Stimulated activated naive CD8-positive, alpha-beta T cell treated with anti-CD3 and anti-CD28 coated beads, Interleukin-15, amount 100 ng/mL, for 72 hours (primary cell): ENCODE data around the gene FBLN2.

ENCODE experiments used
- ATAC-seq: fragments of 150-1000 bp; cut with Tn5 transposase; 2 replicates; pipeline ENCODE4 v1.10.0; 2021; ENCODE audit warnings: mild to moderate bottlenecking, moderate library complexity
- DNase-seq, 2 donors: peaks; one replicate each; pipeline ENCODE4 v3.0.0; 2021 to 2022
- H3K27ac Mint-ChIP-seq, 2 donors: one replicate each; pipeline ENCODE4 v1.8.0; 2022; ENCODE audit warnings: mild to moderate bottlenecking in 2 of 2, mixed read lengths in 2 of 2, moderate library complexity in 2 of 2
- H3K27me3 Mint-ChIP-seq: one replicate; pipeline ENCODE4 v1.8.0; 2022; ENCODE audit warnings: mixed read lengths
- H3K4me1 Mint-ChIP-seq: one replicate; pipeline ENCODE4 v1.8.0; 2022; ENCODE audit warnings: mild to moderate bottlenecking, mixed read lengths
- H3K4me3 Mint-ChIP-seq, 2 donors: one replicate each; pipeline ENCODE4 v1.8.0; 2022; ENCODE audit warnings: mild to moderate bottlenecking in 2 of 2, mixed read lengths in 2 of 2, moderate library complexity in 1 of 2
- H3K9me3 Mint-ChIP-seq, 2 donors: one replicate each; pipeline ENCODE4 v1.8.0; 2022; ENCODE audit warnings: mixed read lengths in 2 of 2

The FBLN2 gene

GRCh38 chr3:13633176-13633575 is 84.3 kb downstream of the FBLN2 start:
- Mint-ChIP-seq H3K27me3 (no peaks in the 10 kb centered on the region), H3K27ac (peak overlapping the region in 1 of 2 donors; percentile 55), H3K4me1 (no peaks in the 10 kb centered on the region), H3K4me3 (no peak overlapping the region), H3K9me3 (no peaks in the 10 kb centered on the region)
- no peak for ATAC-seq
- DNase-seq: no peak

GRCh38 chr3:13634151-13634550 is 85.2 kb downstream of the FBLN2 start:
- Mint-ChIP-seq H3K9me3 (no peaks in the 10 kb centered on the region), H3K4me1 (no peaks in the 10 kb centered on the region), H3K27ac (peak overlapping the region in 1 of 2 donors; percentile 65), H3K4me3 (no peak overlapping the region), H3K27me3 (no peaks in the 10 kb centered on the region)
- DNase-seq (no peak), ATAC-seq (no peak)

- no peaks in the 10 kb centered on the region for H3K9me3 Mint-ChIP-seq
These were observed 85.7 kb downstream of the FBLN2 start for GRCh38 chr3:13634615-13635014.

GRCh38 chr3:13636186-13636585 is 87.3 kb downstream of the FBLN2 start:
- ATAC-seq (no peak), DNase-seq (no peak)
- Mint-ChIP-seq H3K9me3 (no peaks in the 10 kb centered on the region), H3K27me3 (no peaks in the 10 kb centered on the region), H3K27ac (no peak overlapping the region), H3K4me3 (no peak overlapping the region), H3K4me1 (no peaks in the 10 kb centered on the region)

More at GRCh38 chr3:13634615-13635014, 85.7 kb downstream of the FBLN2 start:
- Mint-ChIP-seq H3K27ac (no peak overlapping the region), H3K4me3 (no peak overlapping the region), H3K27me3 (no peaks in the 10 kb centered on the region), H3K4me1 (no peaks in the 10 kb centered on the region)
- no peak for DNase-seq
- ATAC-seq: no peak

- Mint-ChIP-seq H3K9me3 (no peaks in the 10 kb centered on the region), H3K27ac (no peak overlapping the region), H3K4me3 (no peak overlapping the region), H3K27me3 (no peaks in the 10 kb centered on the region), H3K4me1 (no peaks in the 10 kb centered on the region)
- no peak for DNase-seq
- ATAC-seq: no peak
These were observed 87.9 kb downstream of the FBLN2 start for GRCh38 chr3:13636874-13637273.

GRCh38 chr3:13637311-13637891 is 88.5 kb downstream of the FBLN2 start:
- Mint-ChIP-seq H3K9me3 (no peaks in the 10 kb centered on the region), H3K27me3 (no peaks in the 10 kb centered on the region), H3K27ac (peak overlapping the region in 1 of 2 donors; percentile 15), H3K4me3 (no peak overlapping the region), H3K4me1 (no peaks in the 10 kb centered on the region)
- ATAC-seq: no peak
- DNase-seq: no peak

GRCh38 chr3:13637953-13638352 is 89.0 kb downstream of the FBLN2 start:
- no peaks in the 10 kb centered on the region for H3K27me3 Mint-ChIP-seq
- H3K4me3 Mint-ChIP-seq: no peak overlapping the region
- DNase-seq (no peak), ATAC-seq (no peak)
- H3K9me3 Mint-ChIP-seq: no peaks in the 10 kb centered on the region
- no peak overlapping the region for H3K27ac Mint-ChIP-seq
- no peaks in the 10 kb centered on the region for H3K4me1 Mint-ChIP-seq

- Mint-ChIP-seq H3K4me3 (no peak overlapping the region), H3K27ac (no peak overlapping the region), H3K27me3 (no peaks in the 10 kb centered on the region), H3K9me3 (no peaks in the 10 kb centered on the region), H3K4me1 (no peaks in the 10 kb centered on the region)
- no peak for DNase-seq
- ATAC-seq: no peak
These were observed 90.0 kb downstream of the FBLN2 start for GRCh38 chr3:13638927-13639326.

GRCh38 chr3:13642597-13642996 is 93.7 kb downstream of the FBLN2 start:
- ATAC-seq: no peak
- H3K9me3 Mint-ChIP-seq: no peaks in the 10 kb centered on the region
- H3K27me3 Mint-ChIP-seq: peaks cover 23% of the 10 kb centered on the region
- no peak overlapping the region for H3K4me3 Mint-ChIP-seq
- H3K4me1 Mint-ChIP-seq: peaks cover 9% of the 10 kb centered on the region
- DNase-seq: no peak
- H3K27ac Mint-ChIP-seq: no peak overlapping the region

GRCh38 chr3:13644341-13645117 is 95.6 kb downstream of the FBLN2 start:
- DNase-seq (no peak), ATAC-seq (no peak)
- Mint-ChIP-seq H3K27ac (no peak overlapping the region), H3K27me3 (peaks cover 35% of the 10 kb centered on the region), H3K4me3 (no peak overlapping the region), H3K4me1 (peaks cover 19% of the 10 kb centered on the region), H3K9me3 (no peaks in the 10 kb centered on the region)

- ATAC-seq (no peak), DNase-seq (no peak)
- H3K9me3 Mint-ChIP-seq: no peaks in the 10 kb centered on the region
- no peak overlapping the region for H3K27ac Mint-ChIP-seq
- H3K4me3 Mint-ChIP-seq: no peak overlapping the region
- H3K27me3 Mint-ChIP-seq: peaks cover 35% of the 10 kb centered on the region
- H3K4me1 Mint-ChIP-seq: peaks cover 27% of the 10 kb centered on the region
These were observed 97.1 kb downstream of the FBLN2 start for GRCh38 chr3:13645801-13646637.

GRCh38 chr3:13647298-13648059 is 98.6 kb downstream of the FBLN2 start:
- H3K4me1 Mint-ChIP-seq: peaks cover 27% of the 10 kb centered on the region
- H3K27ac Mint-ChIP-seq: no peak overlapping the region
- peaks cover 35% of the 10 kb centered on the region for H3K27me3 Mint-ChIP-seq
- DNase-seq (peak in 1 of 2 donors; percentile 24), ATAC-seq (peak; percentile 58)
- peak overlapping the region in 1 of 2 donors; percentile 51 for H3K4me3 Mint-ChIP-seq
- no peaks in the 10 kb centered on the region for H3K9me3 Mint-ChIP-seq

- Mint-ChIP-seq H3K27ac (no peak overlapping the region), H3K9me3 (no peaks in the 10 kb centered on the region), H3K27me3 (peaks cover 35% of the 10 kb centered on the region), H3K4me1 (peaks cover 31% of the 10 kb centered on the region), H3K4me3 (peak overlapping the region in 1 of 2 donors; percentile 19)
- ATAC-seq: peak; percentile 64
- peak; percentile 77 to 80 for DNase-seq
These were observed 99.4 kb downstream of the FBLN2 start for GRCh38 chr3:13648060-13649001.

GRCh38 chr3:13650210-13651056 is 101.5 kb downstream of the FBLN2 start:
- Mint-ChIP-seq H3K9me3 (no peaks in the 10 kb centered on the region), H3K27ac (no peak overlapping the region), H3K4me1 (peaks cover 49% of the 10 kb centered on the region), H3K27me3 (peaks cover 31% of the 10 kb centered on the region), H3K4me3 (peak overlapping the region in 1 of 2 donors; percentile 2)
- ATAC-seq (peak; percentile 69), DNase-seq (peak; percentile 79 to 80)
